HG03442 (cell line): ENCODE measurements around the gene SEMA5B.

Experiments
- ATAC-seq: cut with Tn5 transposase; IDR thresholded peaks from one replicate; pipeline ENCODE4 v1.9.1; 2021; ENCODE audit warnings: mild to moderate bottlenecking, moderate library complexity; ENCODE audit not compliant: unreplicated experiment

SEMA5B gene

DNA sequence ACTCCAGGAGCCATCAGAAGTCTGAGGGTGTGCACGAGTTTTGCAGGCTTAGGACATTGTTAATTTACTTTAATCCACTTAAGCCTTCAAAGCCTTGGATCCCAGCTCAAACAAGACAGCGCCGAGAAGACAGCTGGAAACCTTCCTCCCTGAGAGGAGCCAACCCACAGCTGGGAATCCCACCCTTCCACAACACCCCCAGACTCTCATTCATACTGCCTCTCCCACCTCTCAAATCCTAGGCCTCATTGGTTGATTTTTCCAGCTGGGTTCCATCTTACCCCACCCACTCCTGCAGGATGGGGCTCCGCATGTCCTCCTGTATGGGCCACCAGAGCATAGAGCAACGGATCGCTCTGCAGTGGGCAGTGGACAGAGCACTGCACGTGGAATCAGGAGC lies 80.4 kb downstream of the SEMA5B start:
- no peak for ATAC-seq

DNA sequence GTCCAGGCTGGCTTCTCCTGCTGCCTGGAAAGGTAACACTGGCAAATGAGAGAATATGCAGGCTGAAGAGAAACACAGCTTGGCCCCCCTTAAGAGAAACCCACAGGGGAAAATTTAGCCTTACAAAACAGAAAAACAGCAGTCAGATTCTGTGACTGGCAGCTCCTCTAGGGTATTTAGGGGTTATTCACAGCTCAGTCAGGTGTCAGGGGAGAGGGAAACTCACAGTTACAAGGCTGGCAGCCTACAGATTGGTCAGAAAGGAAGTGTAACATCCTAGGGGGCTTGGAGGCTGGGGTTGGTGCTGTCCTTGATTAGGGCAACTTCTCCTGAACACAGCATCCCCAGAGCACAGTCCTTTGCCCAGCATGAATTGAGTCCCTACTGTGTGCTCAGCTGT lies 81.4 kb downstream of the SEMA5B start:
- ATAC-seq: no peak

DNA sequence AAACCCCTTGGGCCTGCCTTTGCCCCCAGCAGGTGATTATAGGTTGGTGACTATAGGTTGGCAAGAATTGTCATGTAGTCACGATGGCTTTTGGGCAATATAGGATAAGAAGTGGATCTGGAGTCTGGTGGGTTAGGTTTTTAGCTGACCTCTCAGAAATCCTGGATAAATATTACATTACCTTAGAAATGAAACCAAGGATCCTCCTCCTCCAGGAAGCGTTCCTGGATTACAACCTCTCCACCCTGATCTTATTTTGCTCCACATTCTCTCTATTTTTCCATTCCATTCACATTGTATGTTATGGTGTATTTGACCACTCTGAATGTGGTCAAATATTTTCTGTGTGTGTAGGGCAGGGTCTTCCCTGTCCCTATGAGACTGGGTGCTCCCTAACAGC lies 82.3 kb downstream of the SEMA5B start:
- no peak for ATAC-seq

DNA sequence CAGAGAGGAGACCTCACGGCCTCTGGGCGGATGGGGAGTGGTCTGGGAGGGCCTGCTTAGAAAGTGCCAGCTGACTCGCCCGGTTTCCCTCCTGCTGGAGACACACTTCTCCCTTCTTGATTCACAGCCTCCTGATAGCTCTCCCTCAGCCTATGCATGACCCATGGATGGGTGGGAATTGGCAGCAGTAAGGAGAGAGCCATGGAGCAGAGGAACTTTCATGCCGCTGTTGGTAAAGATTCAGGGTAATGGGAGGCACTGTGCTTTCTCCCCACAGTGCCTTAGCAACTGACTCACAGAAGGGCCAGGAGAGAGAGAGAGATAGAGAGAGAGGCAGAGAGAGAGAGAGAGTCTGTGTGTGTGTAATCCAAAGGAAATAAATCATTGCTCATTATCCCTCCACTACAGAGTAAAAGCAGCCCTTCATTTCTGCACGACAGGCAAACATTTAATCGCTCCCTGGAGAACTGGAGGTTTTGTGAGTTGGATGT lies 82.8 kb downstream of the SEMA5B start:
- ATAC-seq: no peak

DNA sequence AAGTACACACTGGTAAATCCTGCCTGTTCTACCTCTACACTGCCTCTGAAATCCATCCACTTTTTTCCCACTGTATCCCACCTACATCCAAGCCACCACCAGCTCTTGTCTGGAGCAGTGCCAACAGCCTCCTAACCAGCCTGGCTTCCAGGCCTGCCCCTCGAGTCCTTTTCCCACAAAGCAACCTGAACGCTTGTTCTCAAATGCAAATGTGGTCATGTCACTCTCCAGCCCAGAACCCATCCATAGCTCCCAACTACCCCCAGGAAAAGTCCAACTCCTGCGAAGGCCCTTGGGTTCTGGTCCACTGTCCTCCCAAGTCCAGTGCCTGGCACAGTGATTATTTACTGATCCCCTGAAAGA lies 83.8 kb downstream of the SEMA5B start:
- ATAC-seq: no peak

DNA sequence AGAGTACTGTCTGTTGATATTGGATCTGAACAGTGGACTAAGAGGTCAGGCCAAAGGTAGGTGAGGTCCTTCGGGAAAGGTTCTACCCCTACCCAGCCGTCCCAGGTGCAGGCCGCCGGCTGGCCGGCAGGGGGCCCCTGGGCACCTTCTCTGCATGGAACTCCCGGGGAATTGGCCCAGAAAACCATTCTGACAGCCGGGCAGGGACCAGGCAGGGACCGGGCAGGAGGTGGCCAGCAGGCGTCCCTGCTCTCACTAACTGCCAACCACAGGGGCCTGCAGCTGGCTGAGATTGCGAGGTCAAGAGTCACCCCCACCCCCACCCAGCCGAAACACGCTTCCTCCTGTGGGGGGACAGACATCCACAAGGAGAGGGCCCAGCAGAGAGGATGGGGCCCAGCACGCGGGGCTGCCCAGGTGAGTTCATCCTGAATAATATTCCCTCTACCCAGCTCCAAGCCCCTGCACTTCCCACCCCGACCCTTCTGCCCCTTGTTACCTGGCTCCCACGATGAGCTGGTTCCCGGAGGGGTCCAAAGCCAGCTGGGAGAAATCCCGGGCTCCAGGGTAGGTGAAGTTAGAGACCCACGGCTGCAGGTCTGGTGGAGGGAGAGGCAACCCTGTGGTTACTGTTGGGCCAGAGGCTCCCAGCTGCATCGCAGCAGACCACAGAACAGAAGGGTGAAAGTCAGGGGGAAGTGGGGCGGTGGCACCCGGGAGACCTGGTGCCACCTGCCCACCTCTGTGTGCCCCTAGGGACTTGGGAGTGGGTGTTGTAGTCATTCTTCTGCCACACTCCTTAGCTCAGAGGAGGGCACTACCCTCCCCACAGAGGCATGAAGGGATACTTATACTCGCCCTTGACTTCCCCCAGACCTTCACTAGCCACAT lies 84.4 kb downstream of the SEMA5B start:
- no peak for ATAC-seq

DNA sequence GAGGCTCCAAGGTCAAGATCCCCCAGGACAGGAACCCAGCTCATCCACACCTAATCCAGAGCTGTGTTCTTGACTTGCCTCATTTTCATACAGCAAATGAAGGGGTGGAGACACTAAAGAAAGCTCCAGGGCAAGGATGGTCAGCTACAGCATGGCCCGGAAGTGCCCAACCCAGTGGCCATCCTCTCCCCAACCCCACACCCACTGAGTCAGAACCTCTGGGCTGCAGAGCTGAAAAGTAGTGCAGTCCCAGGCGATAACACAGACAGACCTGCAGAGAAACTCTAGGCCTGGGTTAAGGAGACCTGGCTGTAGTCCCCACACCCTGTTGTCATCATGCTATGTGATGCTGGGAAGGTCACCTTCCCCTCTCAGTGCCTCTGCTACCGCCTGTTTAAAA lies 85.3 kb downstream of the SEMA5B start:
- ATAC-seq: no peak

DNA sequence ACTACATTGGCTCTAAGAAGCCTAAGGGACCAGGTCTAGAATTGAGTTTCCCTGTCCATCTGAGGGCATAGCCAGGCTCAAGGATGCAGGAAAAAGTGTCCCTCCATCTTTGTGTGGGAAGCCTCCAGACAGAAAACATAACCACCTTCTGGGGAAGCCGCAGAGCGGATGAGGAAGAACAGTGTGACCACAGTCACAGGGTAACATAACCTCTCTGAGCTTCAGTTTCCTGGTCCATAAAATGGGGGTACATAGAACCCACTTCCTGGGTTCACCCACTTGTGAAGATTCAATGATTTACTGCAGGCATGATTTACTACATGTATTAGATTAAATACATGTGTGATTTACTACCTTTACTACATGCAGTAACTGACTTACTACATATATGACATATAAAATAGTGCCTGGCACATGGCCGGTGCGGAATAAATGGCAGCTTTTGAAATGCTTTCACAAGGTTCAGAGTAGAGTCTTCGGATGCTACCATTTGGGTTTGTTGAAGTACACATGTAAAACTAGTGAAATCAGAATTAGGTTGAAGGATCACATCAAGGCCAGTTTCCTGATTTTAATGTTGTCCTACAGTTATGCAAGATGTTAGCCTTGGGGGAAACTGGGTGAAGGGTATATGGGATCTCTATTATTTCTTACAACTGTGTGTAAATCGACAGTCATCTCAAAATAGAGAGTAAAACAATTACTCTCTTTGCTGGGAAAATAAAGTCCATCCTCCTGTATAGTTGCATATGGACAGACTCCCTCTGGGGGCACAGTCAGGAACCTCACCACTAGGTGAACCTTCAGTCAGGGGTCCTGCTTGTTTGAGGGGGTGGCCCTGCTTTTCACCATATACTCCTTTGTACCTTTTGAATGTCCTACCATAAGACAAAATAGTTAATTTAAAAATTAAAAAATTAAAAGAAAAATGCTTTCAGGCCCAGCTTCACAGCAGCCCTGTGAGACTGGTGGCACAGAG lies 86.0 kb downstream of the SEMA5B start:
- no peak for ATAC-seq

DNA sequence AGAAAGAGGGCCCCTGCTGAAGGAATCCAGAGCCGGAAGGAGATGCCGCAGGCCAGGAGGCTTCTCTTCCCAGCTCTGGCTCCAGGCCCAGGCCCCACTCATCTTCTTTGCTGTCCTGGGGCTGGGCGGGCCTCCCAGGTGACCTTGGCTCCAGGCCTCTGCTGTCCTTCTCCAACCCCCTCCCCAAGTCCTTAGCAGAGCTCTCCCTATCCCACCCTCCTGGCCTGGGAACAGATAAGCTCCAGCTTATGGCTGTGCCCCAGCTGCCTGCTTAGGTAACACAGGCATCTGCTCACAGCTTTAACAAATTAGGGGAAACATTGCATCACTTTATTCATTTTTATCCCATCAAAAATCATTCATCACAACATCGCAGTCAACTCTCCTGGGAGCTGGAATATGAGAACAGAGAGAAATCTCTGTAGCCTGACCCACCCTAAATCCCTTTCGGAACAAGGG lies 86.9 kb downstream of the SEMA5B start:
- no peak for ATAC-seq

DNA sequence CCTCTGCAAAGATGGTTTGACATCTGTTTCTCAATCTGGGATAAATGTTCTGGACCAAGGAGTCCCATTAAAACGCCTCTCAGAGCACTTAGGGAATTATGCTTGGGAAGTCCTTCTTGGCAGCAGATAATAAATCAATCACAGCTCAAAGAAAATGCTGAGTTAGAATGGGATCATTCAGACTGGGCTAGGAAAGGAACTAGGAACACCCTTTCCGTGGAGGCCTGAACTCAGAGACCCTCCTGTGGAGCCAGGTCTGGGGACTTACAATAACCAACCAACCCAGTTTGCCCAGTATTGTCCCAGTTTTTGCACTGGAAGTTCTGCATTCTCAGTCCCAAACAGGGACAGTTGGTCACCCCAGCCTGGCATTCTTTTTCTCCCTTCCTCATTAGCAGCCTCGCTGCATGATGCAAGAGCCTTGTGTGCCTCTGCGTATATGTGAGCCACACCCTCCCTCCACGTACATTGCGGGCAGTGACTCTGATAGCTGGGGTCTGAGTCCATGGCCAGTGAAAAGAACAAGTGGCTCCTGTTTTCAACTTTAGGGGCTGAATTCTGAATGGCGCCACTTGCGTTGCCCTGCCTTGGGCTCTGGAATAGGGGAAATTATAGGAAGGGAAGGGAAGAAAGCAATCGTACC lies 88.7 kb downstream of the SEMA5B start:
- no peak for ATAC-seq

DNA sequence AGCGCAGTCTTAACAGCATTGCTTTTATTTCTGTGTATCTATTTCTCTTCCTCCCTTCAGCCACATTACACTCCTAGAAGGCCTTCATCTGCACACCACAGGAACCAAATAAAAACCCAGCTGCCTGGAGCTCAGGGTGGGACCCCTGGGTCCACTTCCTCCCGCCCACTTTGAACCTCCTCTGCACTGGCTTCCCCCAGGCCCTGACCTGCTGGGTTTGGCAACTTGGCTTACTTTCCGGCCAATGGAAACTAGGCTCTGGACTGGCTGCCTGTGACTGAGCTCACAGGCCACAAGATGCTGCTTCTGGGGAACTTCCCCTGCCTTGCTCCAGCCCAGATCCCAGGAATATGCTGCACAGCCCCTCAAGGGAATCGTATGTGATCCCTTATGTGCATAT lies 89.8 kb downstream of the SEMA5B start:
- no peak for ATAC-seq

DNA sequence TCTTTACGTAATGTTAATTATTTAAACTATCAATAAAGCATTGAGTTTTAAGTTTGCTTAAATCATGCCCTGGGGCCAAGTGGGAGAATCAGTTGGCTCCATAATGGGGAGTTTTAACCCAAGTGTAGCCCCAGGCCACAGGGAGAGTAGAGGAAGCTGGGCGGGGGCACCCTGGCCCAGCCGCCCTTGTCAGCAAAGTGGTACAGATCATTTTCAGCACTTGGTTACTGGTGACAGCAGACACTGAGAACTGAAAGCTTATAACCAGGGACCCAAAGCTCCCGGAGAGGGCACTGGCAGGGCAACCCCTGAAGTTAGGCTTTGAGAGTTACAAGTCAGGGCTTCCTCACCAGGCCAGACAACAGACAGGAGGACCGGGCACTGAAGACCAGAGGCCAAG lies 90.6 kb downstream of the SEMA5B start:
- no peak for ATAC-seq

DNA sequence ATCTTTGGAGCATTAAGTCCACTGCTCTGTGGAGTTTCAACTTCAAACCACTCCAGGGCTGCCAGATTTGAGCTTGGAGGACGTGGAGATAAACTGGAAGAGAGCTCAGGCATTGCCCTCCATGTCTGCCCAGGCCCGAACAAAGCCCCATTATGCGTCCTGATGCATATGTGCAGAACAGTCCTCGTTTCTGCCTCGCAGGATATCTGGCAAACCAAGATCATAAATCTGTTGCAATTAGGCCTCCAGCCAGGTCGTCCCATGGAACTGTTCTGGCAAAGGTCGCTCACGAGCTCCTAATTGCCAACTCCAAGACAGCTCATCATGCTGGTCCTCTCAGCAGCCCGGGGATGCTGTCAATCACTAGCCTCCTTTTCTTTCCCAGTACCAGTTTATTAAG lies 91.2 kb downstream of the SEMA5B start:
- ATAC-seq: no peak

DNA sequence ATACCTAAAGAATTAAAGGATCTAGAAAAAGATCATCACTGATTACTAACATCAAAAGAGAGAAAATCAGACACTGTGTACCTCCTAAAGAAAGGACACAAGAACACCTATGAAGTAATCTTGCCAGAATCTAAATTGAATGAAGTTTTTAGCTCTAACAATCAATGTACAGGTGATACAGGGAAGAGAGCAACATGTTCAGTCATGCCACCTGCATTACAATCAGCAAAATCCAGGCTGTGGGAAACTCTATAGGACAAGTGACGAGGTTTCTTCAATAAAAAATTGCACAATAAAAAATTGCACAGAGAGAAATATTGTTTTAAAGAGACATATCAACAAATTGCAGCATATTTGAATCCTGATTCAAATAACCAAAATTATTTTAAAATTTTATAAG lies 93.3 kb downstream of the SEMA5B start:
- ATAC-seq: no peak

DNA sequence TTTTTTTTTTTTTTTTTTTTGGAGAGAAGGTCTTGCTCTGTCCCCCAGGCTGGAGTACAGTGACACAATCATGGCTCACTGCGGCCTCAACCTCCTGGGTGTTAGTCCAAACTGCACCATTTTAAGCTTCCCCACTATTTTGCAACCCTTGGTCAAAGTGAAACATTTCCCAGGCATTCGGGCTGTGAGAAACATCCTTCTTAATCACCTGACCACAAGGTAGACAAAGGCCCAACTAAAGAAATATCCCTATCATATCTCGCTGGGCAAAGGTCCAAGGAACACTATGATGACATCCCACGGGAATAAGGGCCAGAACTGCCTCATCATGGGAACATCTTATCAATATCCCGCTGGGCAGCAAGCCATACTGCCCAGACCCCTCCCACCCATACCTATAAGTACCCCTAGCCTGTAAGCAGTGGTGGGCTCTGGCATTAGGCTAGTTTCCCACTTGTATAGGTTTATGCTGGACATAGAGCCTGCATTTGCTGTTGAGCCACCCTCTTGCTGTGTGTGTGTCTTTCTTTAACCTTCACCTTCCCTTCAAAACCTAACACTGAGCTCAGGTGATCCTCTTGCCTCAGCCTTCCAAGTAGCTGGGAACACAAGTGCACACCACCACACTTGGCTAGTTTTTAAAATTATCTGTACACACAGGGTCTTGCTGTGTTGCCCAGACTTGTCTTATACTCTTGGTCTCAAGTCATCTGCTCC lies 95.2 kb downstream of the SEMA5B start:
- no peak for ATAC-seq

DNA sequence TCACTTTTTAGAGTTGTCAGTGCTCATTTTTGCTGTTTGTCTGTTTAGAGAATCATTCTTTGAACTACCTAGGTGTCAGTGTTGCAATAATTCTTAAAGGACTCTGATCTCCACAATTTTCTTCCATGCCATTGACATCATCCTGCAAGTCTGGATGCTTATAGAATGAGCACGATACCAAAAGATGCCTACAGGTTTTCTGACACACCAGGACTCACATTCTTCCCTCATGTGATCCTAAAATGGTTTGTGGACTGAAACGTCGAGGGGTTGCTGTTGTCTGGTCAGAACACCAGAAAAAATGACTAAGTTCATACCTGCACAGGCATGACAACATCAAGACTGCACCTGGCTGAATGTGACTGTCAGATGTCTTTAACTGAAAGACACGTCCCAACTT lies 95.9 kb downstream of the SEMA5B start:
- ATAC-seq: no peak

DNA sequence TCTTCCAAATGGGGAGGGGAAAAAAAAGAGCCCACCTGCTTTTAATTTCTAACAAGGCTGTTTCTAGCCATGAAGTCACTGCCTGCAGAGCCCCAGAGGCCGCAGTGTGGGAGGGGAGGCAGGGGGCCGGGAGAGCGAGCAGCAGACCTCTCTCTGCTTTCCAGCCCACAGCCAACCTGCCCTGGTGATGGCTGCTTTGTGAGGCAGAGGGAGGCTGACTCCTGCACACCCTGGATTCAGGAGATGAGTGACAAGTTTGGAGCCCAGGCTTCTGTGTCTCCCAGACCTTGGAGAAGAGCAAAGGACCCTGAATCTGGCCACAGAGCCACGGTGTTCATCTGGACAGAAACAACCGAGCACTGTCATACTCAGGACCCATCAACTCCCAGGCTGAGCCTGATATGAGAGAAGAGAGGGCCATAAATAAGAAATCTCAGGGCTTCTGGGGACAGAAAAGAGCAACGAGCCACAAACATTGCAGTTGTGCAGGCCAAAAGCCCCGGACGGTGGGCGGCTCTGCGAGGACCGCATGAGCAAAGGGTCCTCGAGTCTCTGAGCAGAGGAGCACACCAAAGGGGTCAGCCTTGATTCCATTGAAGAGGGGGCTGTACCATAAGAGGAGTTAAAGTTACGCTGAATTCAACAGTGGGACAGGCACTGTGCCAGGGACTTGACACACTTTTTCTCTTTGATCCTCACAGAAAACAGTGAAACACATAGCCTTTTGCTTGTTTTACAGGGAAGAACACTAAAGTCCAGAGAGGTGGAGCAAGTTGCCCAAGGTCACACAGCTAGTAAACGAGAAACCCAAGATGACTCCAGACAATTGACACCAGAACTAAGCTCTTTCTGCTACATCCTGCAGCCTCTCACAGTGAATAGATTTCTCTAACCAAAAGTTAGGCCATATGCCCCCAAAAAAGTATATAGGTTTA lies 97.2 kb downstream of the SEMA5B start:
- ATAC-seq: no peak

DNA sequence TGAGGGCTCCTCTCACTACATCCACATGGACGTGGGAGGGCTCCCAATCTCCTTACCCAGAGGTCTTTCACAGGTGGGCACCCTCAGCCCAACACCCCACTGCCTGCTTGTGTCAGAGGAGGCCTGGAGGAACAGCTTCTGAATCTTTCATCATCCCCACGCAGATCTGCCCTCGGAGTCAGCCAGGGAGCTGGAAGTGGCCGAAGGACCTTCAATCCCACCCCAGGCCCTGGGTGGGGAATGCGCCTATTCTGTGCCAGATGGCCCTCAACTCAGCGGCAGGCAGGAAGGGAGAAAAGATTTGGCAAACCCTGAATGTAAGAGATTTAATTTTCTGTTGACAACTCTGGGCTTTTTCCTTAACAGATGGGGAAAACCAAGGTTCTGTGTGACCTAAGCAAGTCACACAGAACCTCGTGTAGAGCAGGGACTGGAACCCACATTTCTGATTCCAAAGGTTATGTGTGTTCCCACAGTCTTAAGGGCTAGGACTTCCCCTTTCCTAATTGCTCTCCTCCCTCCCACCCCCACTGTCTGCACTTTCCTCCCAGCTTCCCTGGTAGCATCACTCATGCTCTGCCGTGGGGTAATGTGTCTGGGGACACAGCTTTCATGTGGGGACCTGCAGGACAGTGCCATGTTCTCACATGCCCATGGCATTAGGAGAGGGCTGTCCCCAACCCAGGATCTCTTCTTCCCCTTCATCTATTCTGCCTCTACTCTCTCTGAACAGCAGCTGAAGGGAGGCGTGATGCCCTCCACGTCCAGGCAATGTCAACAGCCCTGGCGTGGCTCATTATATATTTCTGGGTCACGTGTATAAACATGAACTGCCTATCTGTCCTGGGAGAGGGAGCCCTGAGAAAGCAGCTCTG lies 98.1 kb downstream of the SEMA5B start:
- ATAC-seq: no peak
